K562 (cell line): ENCODE data around the gene ADSS1. TPM values are rescaled to one million over a fixed set of nuclear protein-coding genes. Genes with fewer than 3 reads are reported as not detected.

Source experiments
- BHLHE40 ChIP-seq: IDR thresholded peaks from 2 replicates; pipeline ENCODE4 v1.6.1; 2011; ENCODE audit warnings: low read length, improper control_type of control experiment
- CC2D1A ChIP-seq: fragments of 450-650 bp; IDR thresholded peaks from 2 replicates; pipeline ENCODE4 v1.6.1; 2017; ENCODE audit warnings: mild to moderate bottlenecking
- CREB3 ChIP-seq: fragments of 450-650 bp; conservative IDR thresholded peaks from 2 replicates; pipeline ENCODE4 v1.6.1; 2016; ENCODE audit warnings: missing genetic modification characterization, low read depth, mild to moderate bottlenecking, missing compliant biosample characterization, moderate library complexity
- KDM1A ChIP-seq, 2 experiments: fragments of 450-650 bp; IDR thresholded peaks; 2 replicates each; pipeline ENCODE4 v1.6.1; 2016; ENCODE audit warnings: mild to moderate bottlenecking in 2 of 2
- NFXL1 ChIP-seq: fragments of 450-650 bp; formaldehyde crosslinking; IDR thresholded peaks from 2 replicates; pipeline ENCODE4 v1.4.0; 2021; ENCODE audit warnings: mild to moderate bottlenecking
- NUFIP1 ChIP-seq: fragments of 450-650 bp; IDR thresholded peaks from 2 replicates; pipeline ENCODE4 v1.6.1; 2018; ENCODE audit not compliant: partially characterized antibody
- SLC30A9 ChIP-seq: fragments of 250-450 bp; sonication (Bioruptor Pico); IDR thresholded peaks from 2 replicates; pipeline ENCODE4 v1.8.0; 2022; ENCODE audit warnings: mild to moderate bottlenecking, moderate library complexity
- SMARCA4 ChIP-seq: fragments of 450-650 bp; IDR thresholded peaks from 2 replicates; pipeline ENCODE4 v1.6.1; 2016
- TBL1XR1 ChIP-seq, 2 experiments: IDR thresholded peaks; 2 replicates each; pipeline ENCODE4 v1.6.1; 2012; ENCODE audit warnings: improper control_type of control experiment in 2 of 2, low read length in 2 of 2, mild to moderate bottlenecking in 1 of 2
- TSC22D4 ChIP-seq: fragments of 450-650 bp; IDR thresholded peaks from 2 replicates; pipeline ENCODE4 v1.6.1; 2016; ENCODE audit warnings: missing genetic modification characterization, missing biosample characterization, control low read depth
- U2AF1 ChIP-seq: fragments of 200-400 bp; formaldehyde crosslinking; optimal IDR thresholded peaks from 2 replicates; pipeline ENCODE3; 2017; ENCODE audit warnings: mild to moderate bottlenecking, low read depth, low read length, moderate library complexity
- ZBTB1 ChIP-seq: sonication (generic); formaldehyde crosslinking; IDR thresholded peaks from 2 replicates; pipeline ENCODE4 v1.8.1; 2023; ENCODE audit warnings: missing genetic modification reagents, low read depth, mild to moderate bottlenecking, borderline replicate concordance
- ZFP36 ChIP-seq: fragments of 150-350 bp; IDR thresholded peaks from 2 replicates; pipeline ENCODE4 v1.6.1; 2018; ENCODE audit warnings: low read length, low read depth; ENCODE audit not compliant: partially characterized antibody
- ZFX ChIP-seq: sonication (generic); formaldehyde crosslinking; IDR thresholded peaks from 2 replicates; pipeline ENCODE4 v1.8.0; 2022; ENCODE audit warnings: mild to moderate bottlenecking, missing genetic modification reagents, moderate library complexity
- ZNF12 ChIP-seq: sonication (generic); formaldehyde crosslinking; IDR thresholded peaks from 2 replicates; pipeline ENCODE4 v1.4.0; 2020; ENCODE audit warnings: mild to moderate bottlenecking, missing genetic modification reagents
- ZNF143 ChIP-seq: sonication (generic); formaldehyde crosslinking; IDR thresholded peaks from 2 replicates; pipeline ENCODE4 v1.9.0; 2022; ENCODE audit warnings: mild to moderate bottlenecking, missing genetic modification reagents
- ZNF282 ChIP-seq: sonication (generic); formaldehyde crosslinking; IDR thresholded peaks from 2 replicates; pipeline ENCODE4 v1.8.1; 2023; ENCODE audit warnings: missing genetic modification reagents
- ZNF583 ChIP-seq: fragments of 250-450 bp; sonication (Bioruptor Pico); IDR thresholded peaks from 2 replicates; pipeline ENCODE4 v1.4.0; 2020
- ZSCAN32 ChIP-seq: fragments of 450-650 bp; formaldehyde crosslinking; IDR thresholded peaks from 2 replicates; pipeline ENCODE4 v1.4.0; 2020; ENCODE audit warnings: mild to moderate bottlenecking, moderate library complexity
- polyA plus RNA-seq, 8 experiments: library from polyadenylated mRNA; depleted of rRNA in 4 of 8; stranded (reverse) in 5 of 8; unstranded in 3 of 8; fragments of >200 nt; fragmentation: Nextera tagmentation in 2 of 8; fragmentation: Illumina TruSeq in 1 of 8; extraction: Ambion mirVana in 2 of 8; extraction: Trizol in 1 of 8; gene quantifications; 2 replicates each; pipeline versions ENCODE4 v1.2.1 to v1.2.3, GENCODE V29; 2011 to 2014; ENCODE audit warnings: inconsistent platforms in 1 of 8, missing spikeins in 1 of 8
- total RNA-seq, 7 experiments: library from RNA; depleted of rRNA in 6 of 7; stranded (reverse); fragments of >200 nt in 6 of 7; fragmentation: Illumina TruSeq in 2 of 7; extraction: Trizol in 2 of 7; gene quantifications; 2 replicates each; pipeline versions ENCODE4 v1.2.1 to v1.2.3, GENCODE V29; 2011 to 2021; ENCODE audit warnings: low replicate concordance in 1 of 7
- TF ChIP-seq, protein P1 (sequence below): fragments of 450-650 bp; IDR thresholded peaks from 2 replicates; pipeline ENCODE4 v1.6.1; 2016; ENCODE audit warnings: low read depth, mild to moderate bottlenecking, moderate library complexity
- TF ChIP-seq, protein P2 (sequence below), 2 experiments: fragments of 450-650 bp; IDR thresholded peaks; 2 replicates each; pipeline ENCODE4 v1.6.1; 2018; ENCODE audit warnings: mild to moderate bottlenecking in 2 of 2, low read depth in 1 of 2; ENCODE audit not compliant: partially characterized antibody in 2 of 2
- TF ChIP-seq, protein P3 (sequence below): fragments of 200-400 bp; formaldehyde crosslinking; IDR thresholded peaks from 2 replicates; pipeline ENCODE4 v1.6.1; 2017; ENCODE audit warnings: mild to moderate bottlenecking, low read depth, low read length, moderate library complexity

The ADSS1 gene
- total and polyA plus RNA-seq, 9 of the 15 experiments (the other 6 are each of a cell fraction or from before 2014, with no cell fraction given) = 0.53 to 5.9 (median 3.9) TPM

GRCh38 chr14:104723651-104724406 lies at the start of gene ADSS1 (continued):
- TF ChIP-seq SMARCA4 = 0 out of 2 replicates have a peak, but pooled peaks have one; percentile 26
- no peak for TF ChIP-seq SLC30A9 (CRISPR knock-in tag)
- TF ChIP-seq KDM1A (IDR thresholded peaks at IDR 0.05) = no peak
- TF ChIP-seq BHLHE40 = 0 out of 2 replicates have a peak, but pooled peaks have one; percentile 18
- no peak for TF ChIP-seq CC2D1A
- no peak for TF ChIP-seq ZNF143
- no peak for TF ChIP-seq ZNF12
- TF ChIP-seq ZNF282 (CRISPR knock-in tag) = no peak
- TF ChIP-seq ZFP36 = no peak
- TF ChIP-seq, protein P1, sequence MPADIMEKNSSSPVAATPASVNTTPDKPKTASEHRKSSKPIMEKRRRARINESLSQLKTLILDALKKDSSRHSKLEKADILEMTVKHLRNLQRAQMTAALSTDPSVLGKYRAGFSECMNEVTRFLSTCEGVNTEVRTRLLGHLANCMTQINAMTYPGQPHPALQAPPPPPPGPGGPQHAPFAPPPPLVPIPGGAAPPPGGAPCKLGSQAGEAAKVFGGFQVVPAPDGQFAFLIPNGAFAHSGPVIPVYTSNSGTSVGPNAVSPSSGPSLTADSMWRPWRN = no peak
- TF ChIP-seq, protein P2, sequence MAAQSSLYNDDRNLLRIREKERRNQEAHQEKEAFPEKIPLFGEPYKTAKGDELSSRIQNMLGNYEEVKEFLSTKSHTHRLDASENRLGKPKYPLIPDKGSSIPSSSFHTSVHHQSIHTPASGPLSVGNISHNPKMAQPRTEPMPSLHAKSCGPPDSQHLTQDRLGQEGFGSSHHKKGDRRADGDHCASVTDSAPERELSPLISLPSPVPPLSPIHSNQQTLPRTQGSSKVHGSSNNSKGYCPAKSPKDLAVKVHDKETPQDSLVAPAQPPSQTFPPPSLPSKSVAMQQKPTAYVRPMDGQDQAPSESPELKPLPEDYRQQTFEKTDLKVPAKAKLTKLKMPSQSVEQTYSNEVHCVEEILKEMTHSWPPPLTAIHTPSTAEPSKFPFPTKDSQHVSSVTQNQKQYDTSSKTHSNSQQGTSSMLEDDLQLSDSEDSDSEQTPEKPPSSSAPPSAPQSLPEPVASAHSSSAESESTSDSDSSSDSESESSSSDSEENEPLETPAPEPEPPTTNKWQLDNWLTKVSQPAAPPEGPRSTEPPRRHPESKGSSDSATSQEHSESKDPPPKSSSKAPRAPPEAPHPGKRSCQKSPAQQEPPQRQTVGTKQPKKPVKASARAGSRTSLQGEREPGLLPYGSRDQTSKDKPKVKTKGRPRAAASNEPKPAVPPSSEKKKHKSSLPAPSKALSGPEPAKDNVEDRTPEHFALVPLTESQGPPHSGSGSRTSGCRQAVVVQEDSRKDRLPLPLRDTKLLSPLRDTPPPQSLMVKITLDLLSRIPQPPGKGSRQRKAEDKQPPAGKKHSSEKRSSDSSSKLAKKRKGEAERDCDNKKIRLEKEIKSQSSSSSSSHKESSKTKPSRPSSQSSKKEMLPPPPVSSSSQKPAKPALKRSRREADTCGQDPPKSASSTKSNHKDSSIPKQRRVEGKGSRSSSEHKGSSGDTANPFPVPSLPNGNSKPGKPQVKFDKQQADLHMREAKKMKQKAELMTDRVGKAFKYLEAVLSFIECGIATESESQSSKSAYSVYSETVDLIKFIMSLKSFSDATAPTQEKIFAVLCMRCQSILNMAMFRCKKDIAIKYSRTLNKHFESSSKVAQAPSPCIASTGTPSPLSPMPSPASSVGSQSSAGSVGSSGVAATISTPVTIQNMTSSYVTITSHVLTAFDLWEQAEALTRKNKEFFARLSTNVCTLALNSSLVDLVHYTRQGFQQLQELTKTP (IDR thresholded peaks at IDR 0.05; ENCODE audit: low read depth in 1 of 2, partially characterized antibody in 2 of 2) = no peak
- peak; percentile 31; the same call in 1 of the 2 replicates for TF ChIP-seq ZFX (CRISPR knock-in tag)
- no peak for TF ChIP-seq ZSCAN32
- TF ChIP-seq ZBTB1 (CRISPR knock-in tag) = no peak
- TF ChIP-seq U2AF1 = no peak
- no peak for TF ChIP-seq ZNF583 (CRISPR knock-in tag)
- TF ChIP-seq NFXL1 (CRISPR knock-in tag) = no peak
- TF ChIP-seq TBL1XR1 (IDR thresholded peaks at IDR 0.05; ENCODE audit: low read length in 2 of 2) = no peak
- TF ChIP-seq, protein P3, sequence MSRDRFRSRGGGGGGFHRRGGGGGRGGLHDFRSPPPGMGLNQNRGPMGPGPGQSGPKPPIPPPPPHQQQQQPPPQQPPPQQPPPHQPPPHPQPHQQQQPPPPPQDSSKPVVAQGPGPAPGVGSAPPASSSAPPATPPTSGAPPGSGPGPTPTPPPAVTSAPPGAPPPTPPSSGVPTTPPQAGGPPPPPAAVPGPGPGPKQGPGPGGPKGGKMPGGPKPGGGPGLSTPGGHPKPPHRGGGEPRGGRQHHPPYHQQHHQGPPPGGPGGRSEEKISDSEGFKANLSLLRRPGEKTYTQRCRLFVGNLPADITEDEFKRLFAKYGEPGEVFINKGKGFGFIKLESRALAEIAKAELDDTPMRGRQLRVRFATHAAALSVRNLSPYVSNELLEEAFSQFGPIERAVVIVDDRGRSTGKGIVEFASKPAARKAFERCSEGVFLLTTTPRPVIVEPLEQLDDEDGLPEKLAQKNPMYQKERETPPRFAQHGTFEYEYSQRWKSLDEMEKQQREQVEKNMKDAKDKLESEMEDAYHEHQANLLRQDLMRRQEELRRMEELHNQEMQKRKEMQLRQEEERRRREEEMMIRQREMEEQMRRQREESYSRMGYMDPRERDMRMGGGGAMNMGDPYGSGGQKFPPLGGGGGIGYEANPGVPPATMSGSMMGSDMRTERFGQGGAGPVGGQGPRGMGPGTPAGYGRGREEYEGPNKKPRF = no peak
- no peak for TF ChIP-seq NUFIP1
- TF ChIP-seq TSC22D4 (tag) = no peak
- no peak for TF ChIP-seq CREB3 (tag)
